HPDE6-E6E7 (cell line): Measurements from ENCODE around the gene AVL9.

Experiments used
- DNase-seq: peaks from one replicate; pipeline ENCODE4 v3.0.0; 2011; ENCODE audit warnings: missing footprints; ENCODE audit errors: extremely low spot score

AVL9 gene

GRCh38 chr7:32533276-32534029, 38.2 kb downstream of the AVL9 start:
- no peak for DNase-seq

- no peak for DNase-seq
These were observed 39.9 kb downstream of the AVL9 start for GRCh38 chr7:32535162-32535702.

DNA sequence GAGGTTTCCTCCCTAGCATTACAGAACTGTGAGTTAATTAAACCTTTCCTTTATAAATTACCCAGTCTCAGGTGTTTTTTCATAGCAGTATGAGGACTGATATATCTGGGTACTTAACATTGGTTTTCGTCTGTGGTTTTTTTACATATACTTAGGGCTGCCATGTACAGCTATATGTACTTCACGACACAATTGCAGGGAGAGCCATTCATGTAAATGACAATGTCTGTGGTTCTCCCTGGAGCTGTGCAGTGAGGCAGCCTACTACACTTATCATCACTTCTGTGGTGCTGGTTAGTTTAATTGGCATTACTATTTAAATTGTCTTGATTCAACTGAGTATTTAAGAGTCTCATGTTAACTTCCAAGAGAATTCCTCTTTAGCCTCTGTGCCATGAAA, 40.7 kb downstream of the AVL9 start:
- DNase-seq, result no peak

- DNase-seq, result peak; percentile 27
These were observed 41.3 kb downstream of the AVL9 start for GRCh38 chr7:32536585-32536984.

- DNase-seq, result no peak
These were observed 42.5 kb downstream of the AVL9 start for GRCh38 chr7:32537760-32538159.

DNA sequence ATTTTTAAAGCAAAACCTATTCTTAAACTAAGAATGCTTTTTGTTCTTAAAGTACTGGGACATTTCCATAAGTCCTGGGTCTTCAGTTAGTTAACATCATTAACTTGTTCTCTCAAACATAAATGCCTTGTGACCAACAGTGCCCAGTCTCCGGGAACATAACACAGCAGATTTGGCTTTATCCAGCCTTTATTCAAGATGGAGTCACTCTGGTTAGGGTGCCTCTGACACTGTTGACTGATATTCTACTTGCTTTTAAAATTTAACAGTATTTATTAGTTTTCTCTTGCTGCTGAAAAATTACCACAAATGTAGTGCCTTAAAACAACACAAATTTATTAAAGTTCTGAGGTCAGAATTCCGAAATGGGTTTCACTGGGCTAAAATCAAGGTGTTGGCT, 44.1 kb downstream of the AVL9 start:
- no peak for DNase-seq

GRCh38 chr7:32539919-32540531, 44.7 kb downstream of the AVL9 start:
- no peak for DNase-seq

DNA sequence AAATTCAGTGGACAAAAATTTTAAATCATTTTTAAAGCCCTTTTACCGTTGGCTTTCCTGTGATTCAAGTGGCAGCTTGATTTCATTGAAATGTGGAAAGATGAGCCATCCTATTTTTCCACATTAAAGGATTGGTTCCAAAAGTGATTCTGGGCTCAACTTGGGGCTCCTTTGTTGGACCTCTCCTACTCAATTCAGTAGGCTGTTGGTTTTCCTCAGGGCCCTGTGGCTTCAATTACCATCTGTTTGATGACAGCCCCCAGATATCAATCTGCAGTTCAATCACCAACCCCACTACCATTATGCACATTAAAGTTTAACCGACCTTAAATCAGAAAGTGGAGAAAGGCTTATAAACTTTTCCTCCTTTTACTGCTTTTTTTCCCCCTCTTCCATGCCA, 47.3 kb downstream of the AVL9 start:
- no peak for DNase-seq

DNA sequence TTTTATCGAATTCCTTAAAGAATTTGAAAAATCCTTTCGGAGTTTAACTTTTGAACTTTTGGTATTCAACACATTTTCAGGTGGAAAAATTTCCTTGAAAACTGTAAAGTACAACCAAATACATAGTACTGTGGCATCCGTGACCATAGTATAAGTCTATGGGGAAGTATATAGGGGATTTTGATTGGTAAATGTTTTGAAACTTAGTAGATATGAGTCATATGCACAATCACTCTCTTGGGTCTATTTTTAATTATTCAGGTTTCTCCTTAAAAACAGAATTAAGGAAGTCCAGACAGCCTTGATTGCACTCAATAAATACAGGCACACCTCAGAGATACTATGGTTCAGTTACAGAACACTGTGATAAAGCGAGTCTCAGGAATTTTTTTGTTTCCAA, 64.2 kb downstream of the AVL9 start:
- no peak for DNase-seq

- no peak for DNase-seq
These were observed 64.8 kb downstream of the AVL9 start for GRCh38 chr7:32560075-32560474.

GRCh38 chr7:32561613-32562012, 66.3 kb downstream of the AVL9 start:
- DNase-seq, result no peak

GRCh38 chr7:32564542-32564941, 69.3 kb downstream of the AVL9 start:
- no peak for DNase-seq

DNA sequence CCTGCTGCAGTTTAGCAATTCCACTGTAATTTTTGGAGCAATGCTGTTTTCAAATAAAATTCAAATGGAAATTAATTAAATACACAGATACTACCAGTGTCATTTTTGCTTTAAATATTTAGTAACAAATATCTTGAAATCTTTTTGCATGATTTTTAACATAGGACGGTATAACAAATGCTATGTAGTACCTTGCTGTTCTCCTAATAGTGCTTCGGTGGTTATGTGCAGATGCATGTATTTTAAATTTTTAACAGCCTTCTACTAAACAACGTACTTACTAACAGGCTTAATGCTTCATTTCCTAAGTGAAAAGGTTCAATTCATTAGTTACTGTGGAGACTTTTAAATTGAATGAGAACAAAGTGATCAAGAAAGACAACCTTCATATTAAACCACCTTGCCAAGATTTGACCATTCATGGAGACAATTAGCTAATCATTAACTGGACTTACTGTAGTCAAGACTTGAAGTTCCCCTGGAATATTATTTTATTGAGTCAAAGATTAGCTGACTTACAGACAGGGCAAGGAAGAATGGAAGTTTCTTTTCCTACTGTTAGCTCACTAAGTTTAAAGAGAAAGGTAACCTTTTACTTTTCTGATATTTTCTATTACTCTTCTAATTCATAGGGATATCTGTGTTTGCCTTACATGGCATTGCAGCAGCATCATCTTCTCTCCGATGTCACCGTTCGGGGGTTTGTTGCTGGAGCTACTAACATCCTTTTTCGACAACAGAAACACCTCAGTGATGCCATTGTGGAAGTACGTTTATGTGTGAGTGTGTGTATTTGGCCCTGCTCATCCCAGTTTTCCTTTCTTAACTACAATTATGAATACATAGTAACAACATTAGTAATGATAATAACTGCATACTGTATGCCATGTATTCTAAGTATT, 74.3 kb downstream of the AVL9 start:
- DNase-seq, result no peak

DNA sequence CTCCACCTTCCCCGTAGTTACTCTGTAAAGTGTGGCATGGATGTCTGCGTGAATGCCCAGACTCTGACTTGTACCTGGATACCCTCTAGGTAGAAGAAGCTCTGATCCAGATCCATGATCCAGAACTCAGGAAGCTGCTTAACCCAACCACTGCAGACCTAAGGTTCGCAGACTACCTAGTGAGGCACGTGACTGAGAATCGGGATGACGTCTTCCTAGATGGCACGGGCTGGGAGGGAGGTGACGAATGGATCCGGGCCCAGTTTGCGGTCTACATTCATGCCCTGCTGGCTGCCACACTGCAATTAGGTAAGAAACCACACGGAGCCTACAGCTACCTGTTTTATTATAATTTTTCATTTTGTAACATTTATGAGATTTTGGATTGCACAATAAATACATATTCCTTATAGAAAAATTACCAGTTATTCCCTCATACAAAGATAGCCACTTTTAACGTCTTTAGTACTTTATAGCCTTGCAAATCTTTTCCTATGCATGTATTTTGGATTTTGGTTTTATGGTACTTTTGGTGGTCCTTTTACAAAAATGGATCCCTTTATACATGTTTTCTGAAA, 77.9 kb downstream of the AVL9 start:
- DNase-seq, result no peak

- no peak for DNase-seq
These were observed 79.3 kb downstream of the AVL9 start for GRCh38 chr7:32574626-32575025.

DNA sequence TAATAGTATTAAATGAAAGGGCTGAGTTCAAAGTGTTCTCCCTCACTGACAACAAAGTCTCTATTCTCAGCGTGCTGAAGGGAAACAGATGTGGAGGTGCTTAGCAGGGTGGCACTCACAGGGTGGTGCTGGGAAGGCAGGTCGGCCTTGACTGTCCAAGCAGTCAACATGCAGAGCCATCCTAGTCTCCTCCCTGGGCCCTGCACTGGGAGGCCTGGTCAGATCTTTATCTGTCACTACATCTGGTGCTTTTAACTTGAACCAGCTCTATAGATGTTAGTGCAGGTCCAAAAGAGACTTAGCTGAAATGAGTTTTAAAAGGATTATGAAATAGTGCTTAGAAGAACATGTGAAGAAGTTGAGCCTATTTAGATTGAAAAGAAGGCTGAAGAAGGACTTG, 82.1 kb downstream of the AVL9 start:
- DNase-seq, result no peak

GRCh38 chr7:32579776-32580175, 84.5 kb downstream of the AVL9 start:
- DNase-seq, result no peak

GRCh38 chr7:32580646-32581045, 85.4 kb downstream of the AVL9 start:
- DNase-seq, result no peak

- DNase-seq, result no peak
These were observed 86.7 kb downstream of the AVL9 start for GRCh38 chr7:32582036-32582435.

- DNase-seq, result no peak
These were observed 88.5 kb downstream of the AVL9 start for GRCh38 chr7:32583791-32584190.

DNA sequence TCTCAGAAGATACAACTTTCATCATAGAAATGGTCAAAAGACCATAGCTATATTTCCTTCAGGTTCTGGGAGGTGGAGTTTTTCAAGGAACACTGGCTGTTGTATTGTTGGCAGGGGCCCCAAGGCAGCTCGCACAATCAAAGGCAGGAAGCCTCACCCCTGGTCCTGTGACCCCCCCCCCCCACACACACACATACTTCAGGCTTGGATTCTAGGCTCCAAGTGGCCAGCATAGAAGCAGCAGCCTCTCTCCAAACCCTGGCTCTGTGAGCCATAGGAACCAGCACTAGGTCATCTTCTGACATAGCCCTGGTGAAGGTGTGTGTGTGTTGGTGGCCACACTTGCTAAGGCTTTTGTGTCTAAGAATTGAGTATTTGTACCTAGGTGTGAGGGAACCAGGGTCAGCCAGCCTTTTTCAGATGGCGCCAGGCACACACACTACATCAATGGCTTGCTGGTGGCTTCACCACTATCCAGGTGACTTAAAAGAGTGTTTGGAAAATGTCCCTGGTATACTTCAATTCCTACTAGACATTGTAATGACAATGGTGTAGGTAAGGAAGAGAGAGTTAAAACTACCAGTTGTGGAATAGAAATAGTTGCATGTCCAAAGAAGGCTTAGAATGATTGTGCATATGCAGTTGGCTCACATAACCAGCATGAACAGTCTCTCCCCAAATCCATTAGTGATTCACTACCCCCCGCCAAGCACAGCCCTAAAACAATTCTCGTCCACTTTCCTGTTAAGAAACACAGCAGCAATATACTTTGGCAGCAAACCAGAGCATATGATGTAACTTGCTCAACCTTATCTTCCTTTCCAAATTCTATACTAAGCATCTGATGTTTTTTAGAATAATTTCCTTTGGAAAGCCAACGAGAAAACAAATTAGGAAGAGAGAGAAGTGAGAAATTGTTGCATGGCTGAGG, 91.3 kb downstream of the AVL9 start:
- no peak for DNase-seq
